H9 (cell line): ENCODE measurements around the gene CTNNA3. TPM values are rescaled to one million over a fixed set of nuclear protein-coding genes. Genes with fewer than 3 reads are reported as not detected.

Experiments used
- DNase-seq: peaks from one replicate; pipeline ENCODE4 v3.0.0-alpha.2; 2017
- H2AFZ ChIP-seq: one replicate; pipeline ENCODE4 v1.6.1; 2013; ENCODE audit warnings: mild to moderate bottlenecking, low read length, control low read depth, moderate library complexity
- H2AK5ac ChIP-seq: 2 replicates; pipeline ENCODE4 v1.6.1; 2013; ENCODE audit warnings: low read length, control low read depth, mixed read lengths; ENCODE audit not compliant: insufficient read length
- H2BK120ac ChIP-seq: one replicate; pipeline ENCODE4 v1.6.1; 2013; ENCODE audit warnings: low read depth, mild to moderate bottlenecking, low read length, control low read depth, inconsistent platforms; ENCODE audit not compliant: poor library complexity, severe bottlenecking
- H2BK12ac ChIP-seq: 2 replicates; pipeline ENCODE4 v1.6.1; 2013; ENCODE audit warnings: low read length, control low read depth, mixed read lengths, low read depth; ENCODE audit not compliant: insufficient read length
- H2BK15ac ChIP-seq: 2 replicates; pipeline ENCODE4 v1.6.1; 2013; ENCODE audit warnings: low read depth, low read length, control low read depth
- H2BK20ac ChIP-seq: one replicate; pipeline ENCODE4 v1.6.1; 2013; ENCODE audit warnings: low read depth, mild to moderate bottlenecking, low read length, control low read depth, inconsistent platforms; ENCODE audit not compliant: poor library complexity, severe bottlenecking
- H2BK5ac ChIP-seq: 2 replicates; pipeline ENCODE4 v1.6.1; 2013; ENCODE audit warnings: low read length, control low read depth, mixed read lengths; ENCODE audit not compliant: insufficient read length
- H3K14ac ChIP-seq: 2 replicates; pipeline ENCODE4 v1.6.1; 2013; ENCODE audit warnings: low read length, control low read depth; ENCODE audit not compliant: insufficient read depth
- H3K18ac ChIP-seq: 2 replicates; pipeline ENCODE4 v1.6.1; 2013; ENCODE audit warnings: low read depth, mild to moderate bottlenecking, mixed read lengths, low read length, control low read depth; ENCODE audit not compliant: insufficient read length
- H3K23ac ChIP-seq: 2 replicates; pipeline ENCODE4 v1.6.1; 2013; ENCODE audit warnings: low read length, control low read depth, mixed read lengths, low read depth; ENCODE audit not compliant: insufficient read length
- H3K23me2 ChIP-seq: 2 replicates; pipeline ENCODE4 v1.6.1; 2013; ENCODE audit warnings: low read depth, mild to moderate bottlenecking, mixed read lengths, low read length, control low read depth; ENCODE audit not compliant: insufficient read length, poor library complexity, severe bottlenecking
- H3K27ac ChIP-seq: 2 replicates; pipeline ENCODE4 v1.5.1; 2013; ENCODE audit warnings: low read length, control low read depth, mixed read lengths, low read depth; ENCODE audit not compliant: insufficient read length
- H3K27me3 ChIP-seq: 2 replicates; pipeline ENCODE4 v1.6.1; 2013; ENCODE audit warnings: low read length, control low read depth, inconsistent platforms; ENCODE audit not compliant: insufficient read depth
- H3K4ac ChIP-seq: 2 replicates; pipeline ENCODE4 v1.6.1; 2013; ENCODE audit warnings: low read depth, mild to moderate bottlenecking, control low read depth, inconsistent platforms, low read length, moderate library complexity
- H3K4me1 ChIP-seq: 2 replicates; pipeline ENCODE4 v1.6.1; 2013; ENCODE audit warnings: low read length, control low read depth, inconsistent platforms; ENCODE audit not compliant: insufficient read depth
- H3K4me2 ChIP-seq: 2 replicates; pipeline ENCODE4 v1.6.1; 2013; ENCODE audit warnings: low read length, control low read depth, mixed read lengths; ENCODE audit not compliant: insufficient read length, insufficient read depth
- H3K56ac ChIP-seq: 2 replicates; pipeline ENCODE4 v1.6.1; 2013; ENCODE audit warnings: low read depth, mild to moderate bottlenecking, mixed read lengths, low read length, control low read depth; ENCODE audit not compliant: insufficient read length
- H3K79me1 ChIP-seq: 2 replicates; pipeline ENCODE4 v1.6.1; 2013; ENCODE audit warnings: low read depth, mild to moderate bottlenecking, moderate library complexity, low read length, control low read depth, inconsistent platforms; ENCODE audit not compliant: insufficient read depth, poor library complexity, severe bottlenecking
- H3K79me2 ChIP-seq: 2 replicates; pipeline ENCODE4 v1.6.1; 2013; ENCODE audit warnings: low read length, control low read depth, inconsistent platforms; ENCODE audit not compliant: insufficient read depth
- H3K9ac ChIP-seq: 2 replicates; pipeline ENCODE4 v1.6.1; 2013; ENCODE audit warnings: low read length, control low read depth, mixed read lengths; ENCODE audit not compliant: insufficient read length; ENCODE audit errors: extremely low read depth
- H3K9me3 ChIP-seq: one replicate; pipeline ENCODE4 v1.6.1; 2013; ENCODE audit warnings: low read depth, low read length, inconsistent platforms; ENCODE audit not compliant: control insufficient read depth
- H3T11ph ChIP-seq: one replicate; pipeline ENCODE4 v1.6.1; 2013; ENCODE audit warnings: mild to moderate bottlenecking, low read length, control low read depth, inconsistent platforms
- H4K20me1 ChIP-seq: one replicate; pipeline ENCODE4 v1.6.1; 2013; ENCODE audit not compliant: control insufficient read depth, insufficient read length, insufficient read depth
- H4K5ac ChIP-seq: 2 replicates; pipeline ENCODE4 v1.6.1; 2013; ENCODE audit warnings: low read depth, mild to moderate bottlenecking, mixed read lengths, low read length, control low read depth; ENCODE audit not compliant: insufficient read length
- H4K8ac ChIP-seq: replicated peaks from 2 replicates; pipeline ENCODE4 v1.6.1; 2013; ENCODE audit warnings: low read length, control low read depth, mixed read lengths, low read depth; ENCODE audit not compliant: insufficient read length
- H4K91ac ChIP-seq: 2 replicates; pipeline ENCODE4 v1.6.1; 2013; ENCODE audit warnings: low read depth, mild to moderate bottlenecking, moderate library complexity, mixed read lengths, low read length, control low read depth; ENCODE audit not compliant: insufficient read length
- H3K27ac Mint-ChIP-seq, 3 experiments: 2 replicates in 2 of 3; 3 replicates in 1 of 3; pipeline ENCODE4 v1.8.0; 2020 to 2021; ENCODE audit warnings: mixed read lengths in 3 of 3, mild to moderate bottlenecking in 1 of 3, moderate library complexity in 1 of 3
- H3K27me3 Mint-ChIP-seq: 2 replicates; pipeline ENCODE4 v1.8.0; 2021; ENCODE audit warnings: low read depth, mild to moderate bottlenecking, moderate library complexity, mixed read lengths
- H3K36me3 Mint-ChIP-seq, 3 experiments: 2 replicates in 2 of 3; 3 replicates in 1 of 3; pipeline ENCODE4 v1.8.0; 2020 to 2021; ENCODE audit warnings: low read depth in 3 of 3, mixed read lengths in 3 of 3; ENCODE audit not compliant: insufficient read depth in 1 of 3
- H3K4me1 Mint-ChIP-seq, 2 experiments: 2 replicates each; pipeline ENCODE4 v1.8.0; 2020; ENCODE audit warnings: mixed read lengths in 2 of 2
- H3K4me3 Mint-ChIP-seq, 2 experiments: 2 replicates in 1 of 2; 3 replicates in 1 of 2; pipeline ENCODE4 v1.8.0; 2020 to 2021; ENCODE audit warnings: mild to moderate bottlenecking in 2 of 2, mixed read lengths in 2 of 2, moderate library complexity in 1 of 2
- H3K9me3 Mint-ChIP-seq, 2 experiments: 2 replicates in 1 of 2; 3 replicates in 1 of 2; pipeline ENCODE4 v1.8.0; 2020; ENCODE audit warnings: mild to moderate bottlenecking in 2 of 2, mixed read lengths in 2 of 2, moderate library complexity in 1 of 2
- CTCF ChIP-seq: fragments of 200-600 bp; sonication (generic); conservative IDR thresholded peaks from 3 replicates; pipeline ENCODE4 v1.8.0; 2021; ENCODE audit warnings: antibody characterized with exemption, mild to moderate bottlenecking
- WGBS: extraction: QIAGEN DNeasy Blood & Tissue Kit; methylation state at CpG from one replicate; pipeline ENCODE4 v1.1.7; 2013; ENCODE audit warnings: missing lambda C conversion rate, low lambda C conversion rate, mixed read lengths; ENCODE audit not compliant: insufficient read length; ENCODE audit errors: extremely low coverage; 5-methylcytosine and 5-hydroxymethylcytosine counted together
- total RNA-seq: library from RNA; stranded (reverse); gene quantifications from 2 replicates; pipeline ENCODE4 v1.2.1, GENCODE V29; 2021

Gene CTNNA3
- total RNA-seq, 1 experiment from 2014 or later = 3.3 TPM

- Histone ChIP-seq H3K27ac (no peak overlapping the region), H2BK120ac (no peak overlapping the region), H3K14ac (no peak overlapping the region), H2BK5ac (no peak overlapping the region), H3K23ac (no peak overlapping the region), H3K9ac (no peak overlapping the region), H3K9me3 (no peaks in the 10 kb centered on the region), H3K27me3 (no peaks in the 10 kb centered on the region), H4K8ac (no peak overlapping the region), H2BK15ac (no peak overlapping the region), H2BK12ac (no peak overlapping the region), H3K4me1 (no peaks in the 10 kb centered on the region; the same call in 1 of the 2 replicates), H2BK20ac (no peak overlapping the region), H3K4me2 (no peak overlapping the region), H4K5ac (no peak overlapping the region), H3K56ac (no peak overlapping the region), H3K79me2 (no peaks in the 10 kb centered on the region), H2AFZ (no peak overlapping the region), H4K91ac (no peak overlapping the region), H3K23me2 (no peaks in the 10 kb centered on the region), H2AK5ac (no peak overlapping the region), H3K4ac (no peak overlapping the region), H4K20me1 (no peaks in the 10 kb centered on the region), H3K18ac (no peak overlapping the region), H3T11ph (no peak overlapping the region), H3K79me1 (no peaks in the 10 kb centered on the region)
- Mint-ChIP-seq H3K9me3 (no peaks in the 10 kb centered on the region), H3K4me3 (no peak overlapping the region), H3K36me3 (no peaks in the 10 kb centered on the region), H3K27ac (no peak overlapping the region), H3K27me3 (no peaks in the 10 kb centered on the region), H3K4me1 (peaks cover 9 to 14% of the 10 kb centered on the region in 2 experiments)
- DNase-seq = no peak
- TF ChIP-seq CTCF = no peak
- WGBS = no CpG with 5 or more reads among the region's 1 CpG
These were observed 551.5 kb downstream of the CTNNA3 start for GRCh38 chr10:67144530-67144929.
